Activated naive CD8-positive, alpha-beta T cell treated with anti-CD3 and anti-CD28 coated beads for 36 hours (primary cell): ENCODE results near the gene CCDC136. TPM values are rescaled to one million over a fixed set of nuclear protein-coding genes. Genes with fewer than 3 reads are reported as not detected.
A peak's percentile ranks its signal among the peaks of the same experiment; 100 is the strongest.

Source experiments
- DNase-seq: peaks from one replicate; pipeline ENCODE4 v3.0.0; 2021
- H3K27ac Mint-ChIP-seq: one replicate; pipeline ENCODE4 v1.8.0; 2022; ENCODE audit warnings: mild to moderate bottlenecking, moderate library complexity, mixed read lengths
- H3K27me3 Mint-ChIP-seq: one replicate; pipeline ENCODE4 v1.8.0; 2022; ENCODE audit warnings: mild to moderate bottlenecking, mixed read lengths
- H3K36me3 Mint-ChIP-seq: one replicate; pipeline ENCODE4 v1.8.0; 2021; ENCODE audit warnings: mild to moderate bottlenecking, mixed read lengths
- H3K4me1 Mint-ChIP-seq: one replicate; pipeline ENCODE4 v1.8.0; 2021; ENCODE audit warnings: mixed read lengths
- H3K4me3 Mint-ChIP-seq: one replicate; pipeline ENCODE4 v1.8.0; 2022; ENCODE audit warnings: mild to moderate bottlenecking, moderate library complexity, mixed read lengths
- H3K9me3 Mint-ChIP-seq: one replicate; pipeline ENCODE4 v1.8.0; 2022; ENCODE audit warnings: mixed read lengths
- total RNA-seq, 2 experiments: library from RNA; stranded (reverse); gene quantifications; one replicate each; pipeline ENCODE4 v1.2.3, GENCODE V29; 2021

CCDC136 gene
- total RNA-seq, 2 experiments from 2014 or later, result 10.8 to 11.0 TPM

DNA sequence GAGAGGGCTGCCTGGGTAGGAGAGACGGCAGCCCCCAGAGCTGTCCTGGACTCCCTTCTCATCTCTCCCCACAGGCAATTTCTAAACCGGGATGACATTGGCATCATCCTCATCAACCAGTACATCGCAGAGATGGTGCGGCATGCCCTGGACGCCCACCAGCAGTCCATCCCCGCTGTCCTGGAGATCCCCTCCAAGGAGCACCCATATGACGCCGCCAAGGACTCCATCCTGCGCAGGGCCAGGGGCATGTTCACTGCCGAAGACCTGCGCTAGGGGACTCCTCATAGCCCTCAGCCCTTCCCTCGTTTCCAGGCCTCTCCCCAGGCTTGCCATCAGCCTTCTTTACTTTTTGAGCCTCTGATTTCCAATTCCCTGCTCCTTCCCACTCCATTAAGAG, 73.5 kb downstream of the CCDC136 start:
- Mint-ChIP-seq H3K9me3 (no peaks in the 10 kb centered on the region), H3K4me3 (no peak overlapping the region), H3K4me1 (peaks cover 21% of the 10 kb centered on the region), H3K27me3 (peaks cover 1% of the 10 kb centered on the region), H3K36me3 (peaks cover 4% of the 10 kb centered on the region), H3K27ac (no peak overlapping the region)
- no peak for DNase-seq

DNA sequence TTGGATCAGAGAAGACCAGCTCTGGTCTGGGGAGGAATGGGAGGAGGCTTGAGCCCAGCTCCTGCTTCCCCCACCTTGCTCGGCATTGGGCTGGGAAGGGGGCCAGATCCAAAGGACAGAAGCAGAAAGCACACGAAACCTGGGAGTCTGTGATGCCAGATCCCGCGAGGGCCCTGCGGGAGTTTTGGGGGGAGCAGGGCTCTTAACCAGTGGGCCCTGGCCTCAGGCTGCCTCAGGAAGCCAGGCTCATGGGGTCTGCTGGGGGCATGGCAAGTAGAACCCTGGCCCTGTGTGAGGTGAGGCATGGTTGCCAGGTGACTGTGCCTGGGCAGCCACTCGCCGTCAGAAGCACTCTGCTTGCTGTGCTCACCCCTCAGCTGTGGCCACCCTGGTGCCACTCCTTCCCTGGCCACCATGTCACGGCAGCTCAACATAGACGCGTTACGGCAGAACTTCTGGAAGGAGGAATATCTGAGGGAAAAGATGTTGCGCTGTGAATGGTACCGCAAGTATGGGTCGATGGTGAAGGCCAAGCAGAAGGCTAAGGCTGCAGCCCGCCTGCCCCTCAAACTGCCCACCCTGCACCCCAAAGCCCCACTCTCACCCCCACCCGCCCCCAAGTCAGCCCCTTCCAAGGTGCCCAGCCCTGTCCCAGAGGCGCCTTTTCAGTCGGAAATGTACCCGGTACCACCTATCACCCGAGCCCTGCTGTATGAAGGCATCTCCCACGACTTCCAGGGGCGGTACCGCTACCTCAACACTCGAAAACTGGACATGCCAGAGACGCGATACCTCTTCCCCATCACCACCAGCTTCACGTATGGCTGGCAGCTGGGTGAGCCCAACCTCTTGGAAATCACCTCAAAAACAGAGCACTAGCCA, 74.5 kb downstream of the CCDC136 start:
- peaks cover 20% of the 10 kb centered on the region for H3K4me1 Mint-ChIP-seq
- peaks cover 8% of the 10 kb centered on the region for H3K27me3 Mint-ChIP-seq
- H3K4me3 Mint-ChIP-seq, result no peak overlapping the region
- no peaks in the 10 kb centered on the region for H3K9me3 Mint-ChIP-seq
- no peak for DNase-seq
- peaks cover 4% of the 10 kb centered on the region for H3K36me3 Mint-ChIP-seq
- H3K27ac Mint-ChIP-seq, result no peak overlapping the region

DNA sequence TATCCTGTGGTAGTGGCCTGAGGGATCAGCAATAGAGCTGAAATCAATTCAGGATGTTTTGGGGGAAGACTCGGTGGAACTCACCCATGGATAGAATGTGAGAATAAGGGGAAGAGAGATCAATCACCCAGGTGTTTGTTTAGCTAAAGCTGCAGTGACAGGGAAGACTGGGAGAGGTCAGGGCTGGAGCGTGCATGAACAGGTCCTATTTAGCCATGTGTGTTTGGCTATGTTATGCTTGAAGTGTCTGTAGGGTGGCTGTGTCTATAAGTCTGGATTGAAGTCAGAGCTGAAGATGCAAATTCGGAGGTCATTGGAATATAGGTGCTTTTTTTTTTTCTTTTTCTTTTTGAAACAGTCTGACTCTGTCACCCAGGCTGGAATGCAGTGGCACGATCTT, 75.5 kb downstream of the CCDC136 start:
- no peak overlapping the region for H3K27ac Mint-ChIP-seq
- peaks cover 4% of the 10 kb centered on the region for H3K36me3 Mint-ChIP-seq
- DNase-seq, result no peak
- H3K27me3 Mint-ChIP-seq, result peaks cover 8% of the 10 kb centered on the region
- no peak overlapping the region for H3K4me3 Mint-ChIP-seq
- peaks cover 18% of the 10 kb centered on the region for H3K4me1 Mint-ChIP-seq
- no peaks in the 10 kb centered on the region for H3K9me3 Mint-ChIP-seq

DNA sequence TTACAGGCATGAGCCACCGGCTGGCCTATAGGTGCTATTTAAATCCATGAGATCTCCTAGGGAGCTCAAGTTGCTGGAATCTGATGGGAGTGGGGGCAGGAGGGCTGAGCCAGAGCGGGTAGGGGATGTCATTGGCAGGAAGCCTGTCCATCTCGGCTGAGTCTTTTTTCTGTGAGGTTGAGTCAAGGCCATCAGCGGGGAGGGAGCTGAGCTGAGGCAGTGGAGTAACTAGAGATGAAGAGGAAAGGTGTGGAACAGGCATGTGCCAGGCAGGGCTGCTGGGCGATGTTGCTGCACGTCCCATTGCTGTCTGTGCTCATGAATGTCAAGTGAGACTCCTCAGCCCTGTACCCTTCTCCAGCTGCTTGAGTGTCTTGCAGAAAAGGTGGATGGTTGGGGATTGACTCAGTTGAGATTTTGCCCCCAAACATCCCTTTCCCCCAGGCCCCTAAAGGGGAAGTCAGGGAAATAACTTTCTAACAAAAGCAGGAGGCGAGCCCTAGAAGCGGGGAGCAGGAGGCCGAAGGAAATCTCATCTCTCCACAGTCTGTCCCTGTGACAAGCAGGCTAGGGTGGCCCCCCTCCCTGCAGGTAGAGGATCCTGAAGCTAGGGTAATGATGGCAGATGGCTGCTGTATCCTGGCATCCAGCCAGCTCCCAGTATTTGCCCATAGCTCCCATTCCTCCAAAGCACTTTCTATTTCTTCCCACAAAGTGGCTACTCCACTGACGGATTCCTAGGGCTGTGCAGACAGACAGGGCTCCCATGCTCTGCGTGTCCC, 76.3 kb downstream of the CCDC136 start:
- Mint-ChIP-seq H3K27me3 (peaks cover 8% of the 10 kb centered on the region), H3K36me3 (peaks cover 4% of the 10 kb centered on the region), H3K4me3 (no peak overlapping the region), H3K27ac (no peak overlapping the region), H3K4me1 (peaks cover 15% of the 10 kb centered on the region), H3K9me3 (no peaks in the 10 kb centered on the region)
- no peak for DNase-seq

DNA sequence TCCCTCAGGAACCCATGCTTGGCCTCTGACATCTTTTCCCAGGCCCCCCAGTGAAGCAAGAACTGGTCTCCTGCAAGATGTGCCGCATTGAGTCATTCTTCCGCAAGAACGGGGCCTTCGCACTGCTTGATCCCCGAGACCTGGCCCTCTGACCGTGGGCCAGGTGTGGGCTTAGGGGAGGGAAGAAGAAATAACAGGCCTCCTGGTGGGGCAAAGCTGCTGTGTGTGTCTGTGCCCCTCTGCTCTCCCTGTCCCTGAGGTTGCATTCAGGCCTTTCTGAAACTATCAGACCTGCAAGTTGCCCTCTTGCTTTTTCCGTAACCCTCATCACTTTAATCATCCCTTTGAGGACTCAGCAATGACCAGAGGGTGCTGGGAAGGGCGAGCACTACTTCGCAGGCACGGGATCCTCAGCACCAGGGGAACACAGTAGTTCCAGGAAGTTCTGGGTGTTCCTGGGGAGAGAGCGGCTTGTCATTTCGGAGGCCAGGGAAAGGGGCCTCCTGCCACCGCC, 76.9 kb downstream of the CCDC136 start:
- DNase-seq, result no peak
- Mint-ChIP-seq H3K4me3 (peak overlapping the region; percentile 38), H3K9me3 (no peaks in the 10 kb centered on the region), H3K27ac (no peak overlapping the region), H3K27me3 (peaks cover 8% of the 10 kb centered on the region), H3K36me3 (peaks cover 4% of the 10 kb centered on the region), H3K4me1 (peaks cover 14% of the 10 kb centered on the region)

DNA sequence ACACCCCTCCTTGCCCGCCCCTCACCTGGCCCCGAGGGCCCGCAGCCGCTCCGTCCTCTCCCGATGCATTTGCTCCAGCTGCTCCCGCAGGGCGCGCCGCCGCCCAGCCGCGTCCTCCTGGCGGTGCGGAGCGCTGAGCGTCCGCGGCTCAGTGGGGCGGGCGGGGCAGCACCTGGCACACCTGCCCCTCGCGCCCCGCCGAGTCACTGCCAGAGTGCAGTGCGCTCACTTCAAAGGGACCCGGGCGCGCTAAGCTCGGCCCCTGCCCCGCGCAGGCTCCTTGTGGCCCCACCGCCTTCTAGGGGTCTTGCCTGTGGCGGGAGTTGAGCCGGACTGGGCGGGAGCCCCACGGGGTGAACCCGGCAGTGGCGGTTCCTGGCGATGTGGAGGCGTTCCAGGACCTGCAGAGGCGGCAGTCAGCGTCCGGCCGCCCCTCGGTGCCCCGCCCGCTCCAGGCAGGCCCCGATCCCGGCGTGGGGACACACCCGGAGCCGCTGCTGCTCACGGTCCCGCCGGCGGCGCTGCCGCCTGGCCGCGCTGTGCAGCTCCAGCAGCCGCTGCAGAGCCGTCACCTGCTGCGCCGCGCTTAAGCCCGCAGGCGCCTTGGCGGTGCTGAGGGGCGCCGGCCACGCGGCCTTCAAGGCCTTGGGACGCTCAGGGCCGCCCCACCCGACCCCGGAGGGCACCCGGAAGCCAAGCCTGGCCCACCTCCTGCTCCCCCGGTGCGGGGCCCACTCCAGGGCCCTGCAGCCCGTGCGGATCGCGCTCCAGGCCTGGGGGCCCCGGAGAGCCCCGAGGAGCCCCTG, 77.6 kb downstream of the CCDC136 start:
- H3K4me3 Mint-ChIP-seq, result peak overlapping the region; percentile 50
- DNase-seq, result peak; percentile 67
- H3K36me3 Mint-ChIP-seq, result peaks cover 4% of the 10 kb centered on the region
- H3K4me1 Mint-ChIP-seq, result peaks cover 12% of the 10 kb centered on the region
- H3K9me3 Mint-ChIP-seq, result no peaks in the 10 kb centered on the region
- peaks cover 8% of the 10 kb centered on the region for H3K27me3 Mint-ChIP-seq
- no peak overlapping the region for H3K27ac Mint-ChIP-seq

DNA sequence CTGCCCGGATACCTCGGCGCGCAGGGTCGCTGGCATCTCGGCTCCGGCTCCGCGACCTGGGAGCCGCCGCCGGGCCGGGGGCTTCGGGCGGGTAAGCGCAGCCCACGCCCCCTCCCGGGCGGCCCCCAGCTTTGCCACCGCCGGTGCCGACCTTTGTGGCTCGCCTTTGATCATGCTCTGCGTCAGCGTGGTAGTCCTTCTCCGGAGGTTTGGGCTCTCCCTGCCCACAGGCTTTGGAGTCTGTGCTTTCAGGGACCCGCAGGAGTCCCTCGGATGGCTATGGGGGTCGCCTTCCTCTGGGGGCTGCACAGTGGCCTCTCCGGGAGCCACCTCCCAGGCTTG, 78.1 kb downstream of the CCDC136 start:
- peak; percentile 31 for DNase-seq
- peaks cover 8% of the 10 kb centered on the region for H3K27me3 Mint-ChIP-seq

DNA sequence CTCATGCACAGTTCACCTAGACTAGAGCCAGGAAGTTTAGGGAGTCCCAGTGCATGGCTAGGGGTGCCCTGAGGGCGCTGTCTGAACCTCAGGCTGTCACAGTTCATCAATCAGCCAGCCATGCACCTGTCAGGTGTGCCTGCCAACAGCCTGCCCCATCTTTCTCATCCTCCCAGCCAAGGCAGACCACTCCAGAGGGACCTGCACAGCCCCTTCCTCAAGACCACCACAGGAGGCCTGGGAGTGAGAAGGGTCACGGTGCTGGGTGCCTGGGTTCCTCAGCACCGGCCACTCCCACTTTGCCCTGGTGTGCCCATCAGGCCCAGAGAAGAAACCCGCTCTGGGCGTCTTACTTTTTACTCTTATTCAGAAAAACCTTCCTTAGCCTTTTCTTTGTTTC, 79.3 kb downstream of the CCDC136 start:
- Mint-ChIP-seq H3K27me3 (peaks cover 8% of the 10 kb centered on the region), H3K9me3 (no peaks in the 10 kb centered on the region), H3K4me3 (no peak overlapping the region), H3K4me1 (peaks cover 8% of the 10 kb centered on the region), H3K36me3 (no peaks in the 10 kb centered on the region), H3K27ac (no peak overlapping the region)
- no peak for DNase-seq

More for the DNA sequence above, 78.1 kb downstream of the CCDC136 start:
- H3K4me3 Mint-ChIP-seq, result peak overlapping the region; percentile 69
- peaks cover 4% of the 10 kb centered on the region for H3K36me3 Mint-ChIP-seq
- H3K9me3 Mint-ChIP-seq, result no peaks in the 10 kb centered on the region
- peaks cover 10% of the 10 kb centered on the region for H3K4me1 Mint-ChIP-seq
- no peak overlapping the region for H3K27ac Mint-ChIP-seq

Other genes starting within 250 kb of the CCDC136 start
- gene GARIN1A, start 119.7 kb upstream of the CCDC136 start, total RNA-seq, result under 1 TPM; 0.29 to 0.30 TPM
- 10 to 100 TPM; 42.2 to 44.5 TPM for gene CALU, start 52.6 kb upstream of the CCDC136 start, total RNA-seq
- gene OPN1SW, start 16.2 kb upstream of the CCDC136 start, total RNA-seq, result not detected
- gene FLNC, start 38.4 kb downstream of the CCDC136 start, total RNA-seq, result under 1 TPM; 0.12 to 0.23 TPM
- gene ATP6V1F, start 70.9 kb downstream of the CCDC136 start, total RNA-seq, result 100 to 1,000 TPM; 125 to 127 TPM
- gene KCP, start 118.7 kb downstream of the CCDC136 start, total RNA-seq, result under 1 TPM; 0.10 to 0.14 TPM
- gene IRF5, start 146.0 kb downstream of the CCDC136 start, total RNA-seq, result 1 to 10 TPM; 3.8 to 4.0 TPM